K562 (cell line): ENCODE measurements around the gene CLPSL1. TPM values are rescaled to one million over a fixed set of nuclear protein-coding genes. Genes with fewer than 3 reads are reported as not detected.

ENCODE experiments used
- BACH1 ChIP-seq: fragments of 200-800 bp; sonication (Bioruptor generic); IDR thresholded peaks from 2 replicates; pipeline ENCODE4 v1.6.1; 2016; ENCODE audit warnings: missing genetic modification characterization, missing compliant biosample characterization
- CHD2 ChIP-seq: IDR thresholded peaks from 2 replicates; pipeline ENCODE4 v1.6.1; 2011; ENCODE audit warnings: low read depth, low read length
- ILF3 ChIP-seq: fragments of 450-650 bp; IDR thresholded peaks from 2 replicates; pipeline ENCODE4 v1.6.1; 2018; ENCODE audit warnings: antibody characterized with exemption, mild to moderate bottlenecking, moderate library complexity, borderline replicate concordance
- IRF1 ChIP-seq: sonication (generic); formaldehyde crosslinking; IDR thresholded peaks from 2 replicates; pipeline ENCODE4 v1.8.0; 2022; ENCODE audit warnings: missing genetic modification reagents, mild to moderate bottlenecking, borderline replicate concordance
- KLF6 ChIP-seq: fragments of 250-450 bp; sonication (Bioruptor Pico); IDR thresholded peaks from 2 replicates; pipeline ENCODE4 v1.4.0; 2020; ENCODE audit warnings: mild to moderate bottlenecking, moderate library complexity, borderline replicate concordance
- MLLT1 ChIP-seq, 2 experiments: fragments of 450-650 bp; IDR thresholded peaks; 2 replicates each; pipeline ENCODE4 v1.6.1; 2016
- NFXL1 ChIP-seq: fragments of 450-650 bp; formaldehyde crosslinking; IDR thresholded peaks from 2 replicates; pipeline ENCODE4 v1.4.0; 2021; ENCODE audit warnings: mild to moderate bottlenecking
- PCBP2 ChIP-seq: fragments of 200-400 bp; formaldehyde crosslinking; IDR thresholded peaks from 2 replicates; pipeline ENCODE4 v1.6.1; 2018; ENCODE audit warnings: low read length, low read depth, mild to moderate bottlenecking, moderate library complexity; ENCODE audit not compliant: poor library complexity, severe bottlenecking
- PML ChIP-seq: IDR thresholded peaks from 2 replicates; pipeline ENCODE4 v1.6.1; 2012; ENCODE audit warnings: low read length, inconsistent platforms
- RBFOX2 ChIP-seq: fragments of 200-400 bp; formaldehyde crosslinking; IDR thresholded peaks from 2 replicates; pipeline ENCODE4 v1.6.1; 2017; ENCODE audit warnings: low read depth, mild to moderate bottlenecking, low read length, moderate library complexity
- SRSF1 ChIP-seq: fragments of 200-400 bp; formaldehyde crosslinking; IDR thresholded peaks from 2 replicates; pipeline ENCODE4 v1.6.1; 2017; ENCODE audit warnings: mild to moderate bottlenecking, low read depth, low read length, moderate library complexity
- ZBTB34 ChIP-seq: fragments of 250-450 bp; sonication (Bioruptor Pico); IDR thresholded peaks from 2 replicates; pipeline ENCODE4 v1.8.0; 2021; ENCODE audit warnings: mild to moderate bottlenecking, moderate library complexity
- ZNF143 ChIP-seq: sonication (generic); formaldehyde crosslinking; IDR thresholded peaks from 2 replicates; pipeline ENCODE4 v1.9.0; 2022; ENCODE audit warnings: mild to moderate bottlenecking, missing genetic modification reagents
- ZNF224 ChIP-seq: sonication (generic); formaldehyde crosslinking; IDR thresholded peaks from 2 replicates; pipeline ENCODE4 v1.8.0; 2022; ENCODE audit warnings: mild to moderate bottlenecking, missing genetic modification reagents
- ZNF347 ChIP-seq: fragments of 450-650 bp; formaldehyde crosslinking; IDR thresholded peaks from 2 replicates; pipeline ENCODE4 v1.4.0; 2020; ENCODE audit warnings: low read depth, mild to moderate bottlenecking, moderate library complexity
- polyA plus RNA-seq, 8 experiments: library from polyadenylated mRNA; depleted of rRNA in 4 of 8; stranded (reverse) in 5 of 8; unstranded in 3 of 8; fragments of >200 nt; fragmentation: Nextera tagmentation in 2 of 8; fragmentation: Illumina TruSeq in 1 of 8; extraction: Ambion mirVana in 2 of 8; extraction: Trizol in 1 of 8; gene quantifications; 2 replicates each; pipeline versions ENCODE4 v1.2.1 to v1.2.3, GENCODE V29; 2011 to 2014; ENCODE audit warnings: inconsistent platforms in 1 of 8, missing spikeins in 1 of 8
- total RNA-seq, 7 experiments: library from RNA; depleted of rRNA in 6 of 7; stranded (reverse); fragments of >200 nt in 6 of 7; fragmentation: Illumina TruSeq in 2 of 7; extraction: Trizol in 2 of 7; gene quantifications; 2 replicates each; pipeline versions ENCODE4 v1.2.1 to v1.2.3, GENCODE V29; 2011 to 2021; ENCODE audit warnings: low replicate concordance in 1 of 7

Gene CLPSL1
- total and polyA plus RNA-seq, 9 of the 15 experiments (the other 6 are each of a cell fraction or from before 2014, with no cell fraction given): not detected

DNA sequence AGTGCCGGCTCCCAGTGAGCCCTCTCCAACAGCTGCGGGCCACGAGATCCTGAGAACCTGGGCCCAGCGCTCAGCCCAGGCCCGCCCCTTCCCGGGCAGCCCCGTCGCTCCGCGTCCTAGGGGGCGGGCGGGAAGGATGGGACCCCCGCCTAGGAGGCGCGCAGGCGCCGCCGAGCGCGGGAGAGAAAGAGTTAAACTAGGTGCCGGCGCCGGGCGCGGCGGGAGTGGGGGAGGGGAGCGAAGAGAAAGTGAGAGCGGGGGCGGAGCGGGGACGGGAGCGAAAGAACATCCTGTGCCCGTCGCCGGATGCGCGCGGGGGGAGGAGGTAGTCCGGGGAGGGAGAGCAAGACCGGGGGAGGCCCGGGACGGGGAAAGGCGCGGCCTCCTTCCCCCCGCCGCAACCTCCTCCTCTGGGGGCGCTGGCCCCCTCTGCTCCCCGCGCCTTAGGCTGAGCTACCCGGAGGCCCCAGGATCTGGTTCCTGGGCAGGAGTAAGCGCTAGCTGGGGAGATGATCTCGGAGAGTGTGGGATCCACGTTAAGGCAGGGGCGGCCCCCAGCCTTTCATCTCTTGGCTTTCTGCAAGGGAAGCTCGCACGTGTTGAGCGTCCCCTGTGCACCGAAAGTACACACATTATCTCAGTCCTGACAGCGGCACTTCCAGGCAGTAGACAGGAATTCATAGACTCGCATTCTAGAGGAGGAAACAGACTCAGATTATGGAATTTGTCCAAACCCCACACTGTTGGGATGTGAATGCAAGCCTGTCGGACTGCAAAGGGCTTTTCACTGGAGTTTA, 48.9 kb upstream of the CLPSL1 start (continued):
- TF ChIP-seq ZNF143 (CRISPR knock-in tag) (no peak), BACH1 (tag) (no peak), KLF6 (no peak), PCBP2 (no peak), PML (peak; percentile 32; the same call in 1 of the 2 replicates), MLLT1 (IDR thresholded peaks at IDR 0.05) (peak; percentile 24 to 45; a peak in 1 of 4 replicates), ZBTB34 (0 out of 2 replicates have a peak, but pooled peaks have one; percentile 10), NFXL1 (CRISPR knock-in tag) (no peak), CHD2 (peak; percentile 67), ILF3 (no peak), ZNF224 (no peak), SRSF1 (0 out of 2 replicates have a peak, but pooled peaks have one; percentile 51), ZNF347 (CRISPR knock-in tag) (no peak), IRF1 (no peak), RBFOX2 (peak; percentile 92)
